GM18870 (cell line): ENCODE results near the gene ARG2.

Experiments
- ATAC-seq: cut with Tn5 transposase; IDR thresholded peaks from one replicate; pipeline ENCODE4 v1.9.1; 2021; ENCODE audit warnings: moderate library complexity; ENCODE audit not compliant: unreplicated experiment

ARG2 gene

DNA sequence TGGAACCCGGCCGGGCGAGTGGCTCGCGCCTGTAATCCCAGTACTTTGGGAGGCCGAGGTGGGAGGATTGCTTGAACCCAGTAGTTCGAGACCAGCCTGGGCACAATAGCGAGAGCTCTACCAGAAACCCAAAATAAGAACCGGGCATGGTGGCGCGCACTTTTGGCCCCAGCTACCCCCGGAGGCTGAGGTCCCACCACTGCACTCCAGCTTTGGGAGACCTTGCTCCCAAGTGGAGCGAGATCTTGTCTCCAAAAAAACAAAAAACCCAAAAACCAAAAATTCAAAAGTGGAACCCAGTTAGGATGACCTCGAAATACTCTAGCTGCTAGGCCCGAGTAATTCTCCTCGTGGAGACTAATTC is 55.5 kb downstream of the ARG2 start:
- ATAC-seq = no peak

- ATAC-seq = no peak
These were observed 59.3 kb downstream of the ARG2 start for GRCh38 chr14:67679006-67679405.

DNA sequence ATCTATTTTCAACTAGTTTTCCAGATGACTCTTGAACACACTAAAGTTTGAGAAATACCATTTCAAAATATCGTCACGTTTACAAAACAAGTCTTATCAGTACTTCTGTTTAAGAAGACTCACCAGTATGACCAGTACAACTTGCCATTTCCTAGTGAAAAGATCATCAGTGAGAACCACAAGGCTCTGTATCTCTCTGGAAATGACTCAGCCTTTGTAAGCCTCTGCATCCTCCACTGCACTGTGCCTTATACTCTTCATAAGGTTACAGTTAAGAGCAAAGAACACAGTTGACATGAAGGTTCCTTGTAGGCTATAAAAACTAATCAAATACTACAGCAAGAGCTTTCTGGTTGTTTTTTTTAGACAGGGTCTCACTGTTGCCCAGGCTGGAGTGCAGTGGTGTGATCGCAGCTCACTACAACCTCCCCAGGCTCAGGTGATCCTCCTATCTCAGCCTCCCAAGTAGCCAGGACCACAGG is 60.4 kb downstream of the ARG2 start:
- ATAC-seq = peak; percentile 97

DNA sequence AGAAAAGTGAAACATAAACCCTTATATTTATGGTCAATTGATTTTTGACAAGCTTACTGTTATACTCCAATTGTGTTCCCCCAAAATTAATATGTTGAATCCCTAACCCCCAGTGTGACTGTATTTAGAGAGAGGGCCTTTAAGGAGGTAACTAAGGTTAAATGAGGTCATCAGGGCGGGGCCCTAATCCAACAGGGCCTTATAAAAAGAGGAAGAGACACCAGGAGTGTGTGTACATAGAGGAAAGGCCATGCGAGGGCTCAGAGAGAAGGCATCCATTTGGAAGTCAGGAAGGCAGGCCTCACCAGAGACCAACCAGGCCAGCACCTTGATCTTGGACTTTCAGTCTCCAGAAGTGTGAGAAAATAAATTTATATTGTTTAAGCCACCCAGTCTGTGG is 61.2 kb downstream of the ARG2 start:
- ATAC-seq = no peak

- ATAC-seq = no peak
These were observed 64.1 kb downstream of the ARG2 start for GRCh38 chr14:67683842-67684241.

GRCh38 chr14:67690011-67690410 is 70.3 kb downstream of the ARG2 start:
- no peak for ATAC-seq

DNA sequence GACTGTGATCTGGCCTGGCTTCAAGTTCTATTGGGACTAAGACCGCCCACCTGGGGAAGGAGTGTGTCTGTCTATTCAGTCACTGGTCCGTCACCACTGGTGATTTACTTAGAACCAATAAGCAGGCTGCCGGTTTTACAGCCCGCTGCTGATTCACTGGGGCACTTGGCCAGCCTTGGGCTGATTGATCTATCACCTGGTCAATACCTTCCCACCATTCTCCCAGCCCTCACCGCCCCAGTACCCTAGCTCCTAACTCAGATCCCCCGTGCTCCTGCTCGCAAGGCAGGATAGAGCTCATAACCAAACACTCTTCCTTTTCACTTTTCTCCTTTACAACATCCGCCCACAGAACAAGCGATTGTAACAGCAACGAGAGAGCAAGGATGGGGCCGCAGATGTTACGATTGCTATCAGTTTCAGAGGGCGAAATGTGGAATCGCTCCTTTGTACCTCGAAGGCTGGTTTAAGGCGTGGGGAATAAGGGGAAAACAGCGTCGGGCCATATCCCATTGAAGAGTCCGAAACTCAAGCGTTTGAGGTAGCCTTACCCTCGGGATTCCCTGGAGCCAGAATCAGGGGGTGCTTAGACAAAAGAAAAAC is 75.2 kb downstream of the ARG2 start:
- peak; percentile 87 for ATAC-seq

DNA sequence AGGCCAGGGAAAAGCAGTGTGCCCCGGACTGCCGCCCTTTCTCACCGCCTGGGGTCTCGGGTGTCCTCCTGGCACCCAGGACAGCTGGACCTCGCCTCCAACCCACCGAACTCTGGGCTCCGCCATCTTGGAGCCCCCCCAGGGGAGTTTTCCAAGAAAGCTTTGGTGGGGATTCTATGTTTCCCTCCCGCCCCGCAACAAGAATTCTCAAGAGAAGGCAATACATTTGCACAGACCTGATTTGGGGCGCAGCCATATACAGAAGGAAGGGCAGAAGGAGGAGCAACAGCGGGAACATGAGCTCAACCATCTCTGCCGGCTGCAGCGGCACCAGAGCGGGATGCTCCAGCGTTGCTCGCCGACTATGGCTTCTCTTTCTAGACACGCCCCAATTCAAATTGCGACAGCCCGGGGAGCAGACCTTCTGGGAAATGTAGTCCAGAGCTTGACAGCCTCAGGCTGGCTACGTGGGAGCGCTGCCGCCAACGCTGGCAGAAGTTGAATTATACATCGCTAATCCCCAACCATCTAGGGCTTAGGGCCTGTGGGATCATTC is 75.8 kb downstream of the ARG2 start, which contains the start of gene RDH11:
Gene RDH11 (minus strand): TSS at position 371 of the 556 bp plus-strand sequence. CDS start 61 bp downstream, at position 310.
- ATAC-seq = peak; percentile 80

DNA sequence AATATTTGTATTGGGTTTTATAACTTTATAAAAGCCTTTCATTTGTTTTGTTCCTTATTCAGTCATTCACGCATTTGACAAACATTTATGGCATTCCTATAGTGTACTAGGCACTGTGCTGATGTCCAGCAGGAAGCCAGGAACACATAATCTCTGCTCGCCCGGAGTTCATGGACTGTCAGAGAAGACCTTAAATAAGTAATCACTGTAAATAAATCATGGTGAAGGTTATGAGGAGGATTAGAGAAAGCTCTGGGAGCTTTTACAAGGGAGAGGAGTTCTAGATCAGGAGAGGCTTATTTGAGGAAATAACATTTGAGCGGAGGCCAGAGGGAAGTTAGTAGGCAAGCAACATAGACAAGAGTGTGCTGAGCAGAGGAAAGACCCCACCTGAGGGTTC is 77.3 kb downstream of the ARG2 start:
- ATAC-seq = no peak

GRCh38 chr14:67698179-67698578 is 78.5 kb downstream of the ARG2 start:
- no peak for ATAC-seq
